ENCODE data around the gene THBD. TPM values are rescaled to one million over a fixed set of nuclear protein-coding genes. Genes with fewer than 3 reads are reported as not detected.

The THBD gene
- total and polyA plus RNA-seq, 2 donors (not counting 1 experiment from before 2014, with no cell fraction given): 0.99 to 8.4 TPM

DNA sequence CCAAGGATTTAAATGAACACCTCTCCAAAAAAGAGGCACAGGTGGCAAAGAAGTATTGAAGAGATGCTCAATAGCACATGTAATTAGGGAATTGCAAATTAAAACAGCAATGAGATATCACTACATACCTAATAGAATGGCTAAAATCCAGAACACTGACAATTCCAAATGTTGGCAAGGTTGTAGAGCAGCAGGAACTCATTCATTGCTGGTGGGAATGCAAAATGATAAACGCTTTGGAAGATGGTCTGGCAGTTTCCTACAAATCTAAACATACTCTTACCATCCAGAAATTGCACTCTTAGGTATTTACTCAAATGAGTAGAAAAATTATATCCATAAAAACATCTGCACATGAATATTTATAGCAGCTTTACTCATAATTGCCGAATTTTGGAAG lies 19.6 kb upstream of the THBD start:
- no peak for DNase-seq (ENCODE audit: low read depth in 2 of 2)
- H3K27ac ChIP-seq (ENCODE audit: insufficient read depth, low read length): no peak overlapping the region
- no peaks in the 10 kb centered on the region for H4K20me1 ChIP-seq (ENCODE audit: control insufficient read depth, extremely low read depth, insufficient read depth, low read length)
- H3K4me1 ChIP-seq (ENCODE audit: control insufficient read depth, extremely low read depth, insufficient read depth, low read length): no peaks in the 10 kb centered on the region
- no peaks in the 10 kb centered on the region for H3K9me3 ChIP-seq (ENCODE audit: control insufficient read depth, insufficient read depth, low read depth, low read length)
- H3K4me3 ChIP-seq (replicated peaks in 1 of 4; ENCODE audit: control extremely low read depth in 1 of 4, insufficient read depth in 1 of 4, low read depth in 3 of 4, low read length in 4 of 4): no peak overlapping the region
- no peak overlapping the region for H3K4me2 ChIP-seq (ENCODE audit: extremely low read depth, insufficient read depth, low read length)
- peaks cover 2% of the 10 kb centered on the region for H3K27me3 ChIP-seq (ENCODE audit: control insufficient read depth, insufficient read depth, low read length)
- TF ChIP-seq, protein P1, sequence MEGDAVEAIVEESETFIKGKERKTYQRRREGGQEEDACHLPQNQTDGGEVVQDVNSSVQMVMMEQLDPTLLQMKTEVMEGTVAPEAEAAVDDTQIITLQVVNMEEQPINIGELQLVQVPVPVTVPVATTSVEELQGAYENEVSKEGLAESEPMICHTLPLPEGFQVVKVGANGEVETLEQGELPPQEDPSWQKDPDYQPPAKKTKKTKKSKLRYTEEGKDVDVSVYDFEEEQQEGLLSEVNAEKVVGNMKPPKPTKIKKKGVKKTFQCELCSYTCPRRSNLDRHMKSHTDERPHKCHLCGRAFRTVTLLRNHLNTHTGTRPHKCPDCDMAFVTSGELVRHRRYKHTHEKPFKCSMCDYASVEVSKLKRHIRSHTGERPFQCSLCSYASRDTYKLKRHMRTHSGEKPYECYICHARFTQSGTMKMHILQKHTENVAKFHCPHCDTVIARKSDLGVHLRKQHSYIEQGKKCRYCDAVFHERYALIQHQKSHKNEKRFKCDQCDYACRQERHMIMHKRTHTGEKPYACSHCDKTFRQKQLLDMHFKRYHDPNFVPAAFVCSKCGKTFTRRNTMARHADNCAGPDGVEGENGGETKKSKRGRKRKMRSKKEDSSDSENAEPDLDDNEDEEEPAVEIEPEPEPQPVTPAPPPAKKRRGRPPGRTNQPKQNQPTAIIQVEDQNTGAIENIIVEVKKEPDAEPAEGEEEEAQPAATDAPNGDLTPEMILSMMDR (conservative IDR thresholded peaks at IDR 0.05 in 1 of 2, IDR thresholded peaks at IDR 0.05 in 1 of 2; ENCODE audit: low read depth in 1 of 2, low read length in 2 of 2): no peak
- no peak for TF ChIP-seq EZH2 (IDR thresholded peaks at IDR 0.05; ENCODE audit: low read length, missing control alignments)
- H3K9ac ChIP-seq (ENCODE audit: insufficient read depth, low read length): no peak overlapping the region
- no peaks in the 10 kb centered on the region for H3K79me2 ChIP-seq (ENCODE audit: control insufficient read depth, insufficient read depth, low read length)
- H3K36me3 ChIP-seq (ENCODE audit: control insufficient read depth, insufficient read depth, low read length): no peaks in the 10 kb centered on the region
- H2AFZ ChIP-seq (ENCODE audit: low read length): no peak overlapping the region

DNA sequence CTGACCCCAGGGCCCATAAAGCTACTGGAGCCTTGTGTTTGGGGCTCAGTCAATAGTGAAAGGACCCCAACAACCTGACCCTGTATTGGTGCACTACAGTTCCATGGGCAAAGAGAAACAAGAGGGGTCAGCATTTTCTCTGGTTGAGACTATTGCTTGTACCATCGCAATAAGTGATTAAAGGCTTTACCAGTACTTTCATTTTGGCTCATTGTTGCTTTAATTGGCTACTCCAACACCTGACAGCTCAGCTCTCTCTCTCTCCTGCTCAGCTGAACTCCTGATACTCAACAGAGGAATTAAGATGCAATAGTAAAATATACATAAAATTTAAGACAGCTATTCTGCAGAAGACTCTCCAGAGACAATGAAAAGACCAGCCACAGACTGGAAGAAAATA lies 18.8 kb upstream of the THBD start:
- TF ChIP-seq, protein P1 (conservative IDR thresholded peaks at IDR 0.05 in 1 of 2, IDR thresholded peaks at IDR 0.05 in 1 of 2; ENCODE audit: low read depth in 1 of 2, low read length in 2 of 2): no peak
- no peak for TF ChIP-seq EZH2 (IDR thresholded peaks at IDR 0.05; ENCODE audit: low read length, missing control alignments)
- H3K9ac ChIP-seq (ENCODE audit: insufficient read depth, low read length): no peak overlapping the region
- H2AFZ ChIP-seq (ENCODE audit: low read length): no peak overlapping the region
- H4K20me1 ChIP-seq (ENCODE audit: control insufficient read depth, extremely low read depth, insufficient read depth, low read length): no peaks in the 10 kb centered on the region
- no peak overlapping the region for H3K4me3 ChIP-seq (replicated peaks in 1 of 4; ENCODE audit: control extremely low read depth in 1 of 4, insufficient read depth in 1 of 4, low read depth in 3 of 4, low read length in 4 of 4)
- no peak overlapping the region for H3K4me2 ChIP-seq (ENCODE audit: extremely low read depth, insufficient read depth, low read length)
- H3K27me3 ChIP-seq (ENCODE audit: control insufficient read depth, insufficient read depth, low read length): peaks cover 2% of the 10 kb centered on the region
- no peak overlapping the region for H3K27ac ChIP-seq (ENCODE audit: insufficient read depth, low read length)
- DNase-seq (ENCODE audit: low read depth in 2 of 2): no peak
- H3K9me3 ChIP-seq (ENCODE audit: control insufficient read depth, insufficient read depth, low read depth, low read length): no peaks in the 10 kb centered on the region
- H3K4me1 ChIP-seq (ENCODE audit: control insufficient read depth, extremely low read depth, insufficient read depth, low read length): no peaks in the 10 kb centered on the region
- no peaks in the 10 kb centered on the region for H3K79me2 ChIP-seq (ENCODE audit: control insufficient read depth, insufficient read depth, low read length)
- H3K36me3 ChIP-seq (ENCODE audit: control insufficient read depth, insufficient read depth, low read length): no peaks in the 10 kb centered on the region

DNA sequence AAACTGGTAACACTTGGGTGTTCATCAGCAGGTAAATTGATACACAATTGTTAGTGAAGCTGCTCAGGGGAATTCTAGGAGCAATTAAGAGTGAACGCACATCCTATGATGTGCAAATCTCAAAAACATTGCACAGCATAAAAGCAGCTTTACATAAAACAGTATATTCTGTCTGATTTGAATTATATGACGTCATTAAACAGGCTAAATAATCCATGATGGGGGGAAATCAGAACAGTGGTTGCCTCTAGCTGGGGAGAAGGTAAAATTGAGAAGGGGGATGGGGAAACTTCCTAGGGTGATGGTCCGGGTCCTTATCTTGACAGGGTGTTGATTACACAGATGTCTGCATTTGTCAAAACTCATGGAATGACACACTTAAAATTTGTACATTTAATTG lies 17.3 kb upstream of the THBD start:
- Histone ChIP-seq H3K9ac (ENCODE audit: insufficient read depth, low read length) (no peak overlapping the region), H3K9me3 (ENCODE audit: control insufficient read depth, insufficient read depth, low read depth, low read length) (no peaks in the 10 kb centered on the region), H4K20me1 (ENCODE audit: control insufficient read depth, extremely low read depth, insufficient read depth, low read length) (no peaks in the 10 kb centered on the region), H3K4me2 (ENCODE audit: extremely low read depth, insufficient read depth, low read length) (no peak overlapping the region), H3K36me3 (ENCODE audit: control insufficient read depth, insufficient read depth, low read length) (no peaks in the 10 kb centered on the region), H3K27me3 (ENCODE audit: control insufficient read depth, insufficient read depth, low read length) (peaks cover 2% of the 10 kb centered on the region), H3K4me1 (ENCODE audit: control insufficient read depth, extremely low read depth, insufficient read depth, low read length) (peaks cover 3% of the 10 kb centered on the region), H3K27ac (ENCODE audit: insufficient read depth, low read length) (no peak overlapping the region), H2AFZ (ENCODE audit: low read length) (no peak overlapping the region), H3K4me3 (replicated peaks in 1 of 4; ENCODE audit: control extremely low read depth in 1 of 4, insufficient read depth in 1 of 4, low read depth in 3 of 4, low read length in 4 of 4) (no peak overlapping the region), H3K79me2 (ENCODE audit: control insufficient read depth, insufficient read depth, low read length) (no peaks in the 10 kb centered on the region)
- no peak for DNase-seq (ENCODE audit: low read depth in 2 of 2)
- TF ChIP-seq, protein P1 (conservative IDR thresholded peaks at IDR 0.05 in 1 of 2, IDR thresholded peaks at IDR 0.05 in 1 of 2; ENCODE audit: low read depth in 1 of 2, low read length in 2 of 2): no peak
- no peak for TF ChIP-seq EZH2 (IDR thresholded peaks at IDR 0.05; ENCODE audit: low read length, missing control alignments)
